Endothelial cell of umbilical vein (primary cell): Measurements from ENCODE around the gene SUSD6.

Experiments
- EZH2 ChIP-seq: IDR thresholded peaks from 2 replicates; pipeline ENCODE4 v1.6.1; 2012; ENCODE audit warnings: borderline replicate concordance, low read depth, mild to moderate bottlenecking, moderate library complexity, low read length, inconsistent platforms; ENCODE audit not compliant: severe bottlenecking
- FOS ChIP-seq: IDR thresholded peaks from 2 replicates; pipeline ENCODE4 v1.6.1; 2011; ENCODE audit warnings: mild to moderate bottlenecking, low read length, moderate library complexity, borderline replicate concordance; ENCODE audit not compliant: insufficient read depth
- GATA2 ChIP-seq: IDR thresholded peaks from 2 replicates; pipeline ENCODE4 v1.7.0; 2011; ENCODE audit warnings: low read depth, mild to moderate bottlenecking, moderate library complexity, mixed read lengths, low read length; ENCODE audit not compliant: insufficient read length, insufficient read depth
- POLR2A ChIP-seq: IDR thresholded peaks from 2 replicates; pipeline ENCODE4 v1.6.1; 2012; ENCODE audit warnings: low read depth, mild to moderate bottlenecking, control low read depth, low read length
- POLR2AphosphoS5 ChIP-seq: IDR thresholded peaks from 2 replicates; pipeline ENCODE4 v1.6.1; 2012; ENCODE audit warnings: low read depth, mild to moderate bottlenecking, control low read depth, low read length, moderate library complexity; ENCODE audit not compliant: insufficient read depth
- TF ChIP-seq, protein P1 (sequence below), 2 donors: IDR thresholded peaks; 1 replicate in 1 of 2; 2 replicates in 1 of 2; pipeline ENCODE4 v1.5.1; 2011; ENCODE audit warnings: low read length in 2 of 2, mild to moderate bottlenecking in 2 of 2, moderate library complexity in 2 of 2, control low read depth in 1 of 2, inconsistent platforms in 1 of 2, low read depth in 1 of 2; ENCODE audit not compliant: insufficient read depth in 1 of 2; ENCODE audit errors: extremely low read depth in 1 of 2
- TF ChIP-seq, protein P2 (sequence below): IDR thresholded peaks from 2 replicates; pipeline ENCODE4 v1.6.1; 2011; ENCODE audit not compliant: insufficient read depth, insufficient read length

DNA sequence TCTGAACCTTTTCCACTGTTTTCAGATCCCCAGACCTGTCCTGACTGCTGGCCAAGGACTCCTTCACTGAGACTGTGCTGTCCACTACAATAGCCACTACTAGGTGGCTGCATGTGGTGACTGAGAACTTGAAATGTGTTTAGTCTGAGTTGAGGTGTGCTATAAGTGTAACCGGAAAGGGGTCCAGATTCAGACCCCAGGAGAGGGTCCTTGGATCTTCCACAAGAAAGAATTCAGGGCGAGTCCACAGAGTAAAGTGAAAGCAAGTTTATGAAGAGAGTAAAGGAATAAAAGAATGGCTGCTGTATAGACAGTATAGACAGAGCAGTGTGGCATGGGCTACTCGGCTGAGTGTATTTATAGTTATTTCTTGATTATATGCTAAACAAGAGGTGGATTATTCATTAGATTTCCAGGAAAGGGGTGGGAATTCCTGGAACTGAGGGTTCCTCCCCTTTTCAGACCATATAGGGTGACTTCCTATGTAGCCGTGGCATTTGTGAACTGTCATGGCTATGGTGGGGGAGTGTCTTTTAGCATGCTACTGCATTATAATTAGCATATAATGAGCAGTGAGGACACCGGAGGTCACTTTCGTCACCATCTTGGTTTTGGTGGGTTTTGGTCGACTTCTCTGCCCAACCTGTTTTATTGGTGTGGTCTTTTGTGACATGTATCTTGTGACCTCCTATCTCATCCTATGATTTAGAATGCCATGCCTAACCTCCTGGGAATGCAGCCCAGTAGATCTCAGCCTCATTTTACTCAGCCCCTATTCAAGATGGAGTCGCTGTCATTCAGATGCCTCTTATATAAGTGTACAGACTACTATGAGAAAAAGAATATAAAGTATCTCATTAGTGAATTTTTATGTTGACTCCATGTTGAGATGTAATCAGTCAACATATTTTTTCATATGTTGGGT lies 85.5 kb downstream of the SUSD6 start:
- TF ChIP-seq, protein P1, sequence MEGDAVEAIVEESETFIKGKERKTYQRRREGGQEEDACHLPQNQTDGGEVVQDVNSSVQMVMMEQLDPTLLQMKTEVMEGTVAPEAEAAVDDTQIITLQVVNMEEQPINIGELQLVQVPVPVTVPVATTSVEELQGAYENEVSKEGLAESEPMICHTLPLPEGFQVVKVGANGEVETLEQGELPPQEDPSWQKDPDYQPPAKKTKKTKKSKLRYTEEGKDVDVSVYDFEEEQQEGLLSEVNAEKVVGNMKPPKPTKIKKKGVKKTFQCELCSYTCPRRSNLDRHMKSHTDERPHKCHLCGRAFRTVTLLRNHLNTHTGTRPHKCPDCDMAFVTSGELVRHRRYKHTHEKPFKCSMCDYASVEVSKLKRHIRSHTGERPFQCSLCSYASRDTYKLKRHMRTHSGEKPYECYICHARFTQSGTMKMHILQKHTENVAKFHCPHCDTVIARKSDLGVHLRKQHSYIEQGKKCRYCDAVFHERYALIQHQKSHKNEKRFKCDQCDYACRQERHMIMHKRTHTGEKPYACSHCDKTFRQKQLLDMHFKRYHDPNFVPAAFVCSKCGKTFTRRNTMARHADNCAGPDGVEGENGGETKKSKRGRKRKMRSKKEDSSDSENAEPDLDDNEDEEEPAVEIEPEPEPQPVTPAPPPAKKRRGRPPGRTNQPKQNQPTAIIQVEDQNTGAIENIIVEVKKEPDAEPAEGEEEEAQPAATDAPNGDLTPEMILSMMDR (IDR thresholded peaks at IDR 0.05; ENCODE audit: extremely low read depth in 1 of 2, insufficient read depth in 1 of 2, low read depth in 1 of 2, low read length in 2 of 2), result no peak
- no peak for TF ChIP-seq EZH2
- no peak for TF ChIP-seq POLR2A
- TF ChIP-seq, protein P2, sequence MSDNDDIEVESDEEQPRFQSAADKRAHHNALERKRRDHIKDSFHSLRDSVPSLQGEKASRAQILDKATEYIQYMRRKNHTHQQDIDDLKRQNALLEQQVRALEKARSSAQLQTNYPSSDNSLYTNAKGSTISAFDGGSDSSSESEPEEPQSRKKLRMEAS, result no peak
- TF ChIP-seq FOS, result no peak
- TF ChIP-seq GATA2, result no peak
- no peak for TF ChIP-seq POLR2AphosphoS5
